Measurements from ENCODE around the gene SCGB3A1.

The SCGB3A1 gene

DNA sequence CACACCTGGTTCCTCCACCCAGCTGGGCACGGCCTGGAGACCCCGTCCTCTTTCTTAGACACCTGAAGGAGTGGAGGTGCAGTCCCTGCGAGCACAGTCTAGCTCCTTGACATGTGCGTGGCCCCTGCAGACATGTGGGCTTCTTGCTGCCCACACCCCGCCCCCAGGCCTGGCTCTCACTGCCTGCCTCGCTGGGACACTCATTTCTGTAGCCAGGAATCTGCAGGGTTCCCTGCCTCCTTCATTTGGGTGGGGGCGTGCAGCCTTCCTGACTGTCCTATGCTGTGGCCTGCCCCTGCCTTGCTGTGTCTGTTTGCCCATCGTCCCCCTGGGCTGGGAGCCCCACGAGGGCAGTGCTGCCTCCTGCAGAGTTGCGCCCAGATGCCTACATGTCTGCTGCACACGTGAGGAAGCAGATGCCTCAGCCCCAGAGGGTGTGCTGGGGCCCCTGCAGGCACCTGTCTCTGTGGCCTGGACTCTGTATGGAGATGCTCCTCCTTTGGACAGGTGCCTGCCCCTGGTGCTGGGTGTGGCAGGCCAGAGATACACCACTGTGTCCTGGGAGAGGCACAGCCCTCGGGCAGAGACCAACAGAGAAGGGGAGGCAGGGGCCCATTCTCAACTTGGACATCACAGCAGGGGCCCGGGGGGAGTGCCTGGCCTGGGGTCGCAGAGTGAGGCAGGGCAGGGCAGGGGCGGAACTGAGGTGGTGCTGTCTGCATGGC, 35.5 kb upstream of the SCGB3A1 start:
- no peak for DNase-seq

DNA sequence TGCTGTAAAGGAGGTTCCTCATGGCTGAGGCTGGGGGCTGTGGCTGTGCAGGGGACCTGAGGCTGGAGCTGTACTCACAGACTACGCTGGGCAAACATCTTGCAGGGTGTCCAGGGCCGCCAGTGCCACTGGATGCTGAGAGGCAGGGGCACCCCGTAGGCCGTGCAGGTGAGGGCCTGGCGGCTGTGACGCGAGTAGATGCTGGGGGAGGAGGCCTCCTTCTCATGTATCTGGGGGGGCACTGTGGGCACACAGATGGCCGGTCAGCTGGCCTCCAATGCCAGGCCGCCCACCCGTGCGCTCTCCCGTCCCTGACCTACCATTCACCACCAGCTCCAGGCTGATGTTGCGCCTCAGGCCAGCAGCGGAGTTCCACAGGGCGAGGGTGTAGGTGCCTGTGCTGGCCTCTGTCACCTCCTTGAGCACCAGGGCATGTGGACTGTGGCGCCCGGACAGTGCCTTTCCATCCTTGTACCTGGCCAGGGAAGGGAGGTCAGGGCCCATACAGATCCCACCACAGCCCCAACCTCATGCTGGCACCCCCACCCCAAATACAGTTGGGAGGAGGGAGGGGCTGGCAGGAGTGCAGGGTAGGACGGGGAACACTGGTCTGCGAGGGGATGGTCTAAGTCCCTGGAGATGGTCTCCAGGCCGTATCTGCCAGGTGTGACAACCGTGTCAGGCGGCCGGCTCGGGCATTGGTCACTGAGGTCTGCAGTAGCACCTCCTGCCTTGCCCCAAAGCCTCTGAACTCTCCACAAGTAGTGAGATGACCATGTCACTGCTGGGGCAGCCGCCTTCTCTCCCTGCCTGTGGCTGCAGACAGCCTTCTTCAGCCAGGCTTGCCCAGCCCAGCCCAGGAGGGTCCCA, 34.7 kb upstream of the SCGB3A1 start:
- Mint-ChIP-seq H3K36me3 (ENCODE audit: low read depth) (no peaks in the 10 kb centered on the region), H3K9me3 (no peaks in the 10 kb centered on the region), H3K4me1 (peaks cover 21% of the 10 kb centered on the region), H3K27me3 (ENCODE audit: low read depth, poor library complexity) (peaks cover 9% of the 10 kb centered on the region), H3K4me3 (no peak overlapping the region), H3K27ac (no peak overlapping the region)
- DNase-seq: no peak
- TF ChIP-seq, protein P1, sequence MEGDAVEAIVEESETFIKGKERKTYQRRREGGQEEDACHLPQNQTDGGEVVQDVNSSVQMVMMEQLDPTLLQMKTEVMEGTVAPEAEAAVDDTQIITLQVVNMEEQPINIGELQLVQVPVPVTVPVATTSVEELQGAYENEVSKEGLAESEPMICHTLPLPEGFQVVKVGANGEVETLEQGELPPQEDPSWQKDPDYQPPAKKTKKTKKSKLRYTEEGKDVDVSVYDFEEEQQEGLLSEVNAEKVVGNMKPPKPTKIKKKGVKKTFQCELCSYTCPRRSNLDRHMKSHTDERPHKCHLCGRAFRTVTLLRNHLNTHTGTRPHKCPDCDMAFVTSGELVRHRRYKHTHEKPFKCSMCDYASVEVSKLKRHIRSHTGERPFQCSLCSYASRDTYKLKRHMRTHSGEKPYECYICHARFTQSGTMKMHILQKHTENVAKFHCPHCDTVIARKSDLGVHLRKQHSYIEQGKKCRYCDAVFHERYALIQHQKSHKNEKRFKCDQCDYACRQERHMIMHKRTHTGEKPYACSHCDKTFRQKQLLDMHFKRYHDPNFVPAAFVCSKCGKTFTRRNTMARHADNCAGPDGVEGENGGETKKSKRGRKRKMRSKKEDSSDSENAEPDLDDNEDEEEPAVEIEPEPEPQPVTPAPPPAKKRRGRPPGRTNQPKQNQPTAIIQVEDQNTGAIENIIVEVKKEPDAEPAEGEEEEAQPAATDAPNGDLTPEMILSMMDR (IDR thresholded peaks at IDR 0.05): no peak

More for the DNA sequence above, 35.5 kb upstream of the SCGB3A1 start:
- no peaks in the 10 kb centered on the region for H3K9me3 Mint-ChIP-seq
- H3K4me3 Mint-ChIP-seq: no peak overlapping the region
- no peak overlapping the region for H3K27ac Mint-ChIP-seq
- TF ChIP-seq, protein P1 (IDR thresholded peaks at IDR 0.05): no peak
- peaks cover 21% of the 10 kb centered on the region for H3K4me1 Mint-ChIP-seq
- no peaks in the 10 kb centered on the region for H3K36me3 Mint-ChIP-seq (ENCODE audit: low read depth)
- peaks cover 6% of the 10 kb centered on the region for H3K27me3 Mint-ChIP-seq (ENCODE audit: low read depth, poor library complexity)

- Mint-ChIP-seq H3K36me3 (ENCODE audit: low read depth) (no peaks in the 10 kb centered on the region), H3K27me3 (ENCODE audit: low read depth, poor library complexity) (peaks cover 15% of the 10 kb centered on the region), H3K27ac (no peak overlapping the region), H3K9me3 (no peaks in the 10 kb centered on the region), H3K4me3 (no peak overlapping the region), H3K4me1 (peaks cover 21% of the 10 kb centered on the region)
- TF ChIP-seq, protein P1 (IDR thresholded peaks at IDR 0.05): no peak
- no peak for DNase-seq
Observed at GRCh38 chr5:180625125-180625790, 34.0 kb upstream of the SCGB3A1 start.

GRCh38 chr5:180624587-180624986, 33.3 kb upstream of the SCGB3A1 start:
- no peak overlapping the region for H3K27ac Mint-ChIP-seq
- no peaks in the 10 kb centered on the region for H3K9me3 Mint-ChIP-seq
- peaks cover 18% of the 10 kb centered on the region for H3K27me3 Mint-ChIP-seq (ENCODE audit: low read depth, poor library complexity)
- no peaks in the 10 kb centered on the region for H3K36me3 Mint-ChIP-seq (ENCODE audit: low read depth)
- no peak overlapping the region for H3K4me3 Mint-ChIP-seq
- peaks cover 21% of the 10 kb centered on the region for H3K4me1 Mint-ChIP-seq
- TF ChIP-seq, protein P1 (IDR thresholded peaks at IDR 0.05): no peak
- no peak for DNase-seq

DNA sequence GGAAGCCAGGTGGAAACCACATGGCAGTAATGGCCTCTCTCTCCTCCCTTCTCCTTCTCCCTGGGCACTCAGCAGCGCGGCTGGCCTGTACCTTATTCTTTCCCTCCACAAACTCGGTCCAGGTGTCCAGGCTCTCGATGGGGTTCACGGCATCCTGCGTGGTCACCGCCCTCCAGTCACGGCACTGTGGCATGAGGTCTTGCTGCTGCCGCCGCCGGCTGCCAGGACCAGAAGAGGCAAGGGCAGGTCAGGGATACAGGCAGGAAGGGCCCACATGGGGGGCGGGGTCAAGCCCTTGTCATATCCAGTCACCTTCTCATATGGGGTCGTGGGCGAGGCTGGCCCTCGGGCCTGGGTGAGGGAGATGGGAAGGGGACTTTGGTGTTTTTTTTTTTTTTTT, 32.5 kb upstream of the SCGB3A1 start:
- TF ChIP-seq, protein P1 (IDR thresholded peaks at IDR 0.05): no peak
- no peak for DNase-seq
- H3K4me1 Mint-ChIP-seq: peaks cover 21% of the 10 kb centered on the region
- H3K27me3 Mint-ChIP-seq (ENCODE audit: low read depth, poor library complexity): peaks cover 18% of the 10 kb centered on the region
- peak overlapping the region; percentile 71 for H3K27ac Mint-ChIP-seq
- no peak overlapping the region for H3K4me3 Mint-ChIP-seq
- H3K9me3 Mint-ChIP-seq: no peaks in the 10 kb centered on the region
- no peaks in the 10 kb centered on the region for H3K36me3 Mint-ChIP-seq (ENCODE audit: low read depth)
